ENCODE data around the gene CALR. TPM values are rescaled to one million over a fixed set of nuclear protein-coding genes. Genes with fewer than 3 reads are reported as not detected.

CALR gene
- total and polyA plus RNA-seq, 9 of the 15 experiments (the other 6 are each of a cell fraction or from before 2014, with no cell fraction given), result 126 to 811 (median 642) TPM

DNA sequence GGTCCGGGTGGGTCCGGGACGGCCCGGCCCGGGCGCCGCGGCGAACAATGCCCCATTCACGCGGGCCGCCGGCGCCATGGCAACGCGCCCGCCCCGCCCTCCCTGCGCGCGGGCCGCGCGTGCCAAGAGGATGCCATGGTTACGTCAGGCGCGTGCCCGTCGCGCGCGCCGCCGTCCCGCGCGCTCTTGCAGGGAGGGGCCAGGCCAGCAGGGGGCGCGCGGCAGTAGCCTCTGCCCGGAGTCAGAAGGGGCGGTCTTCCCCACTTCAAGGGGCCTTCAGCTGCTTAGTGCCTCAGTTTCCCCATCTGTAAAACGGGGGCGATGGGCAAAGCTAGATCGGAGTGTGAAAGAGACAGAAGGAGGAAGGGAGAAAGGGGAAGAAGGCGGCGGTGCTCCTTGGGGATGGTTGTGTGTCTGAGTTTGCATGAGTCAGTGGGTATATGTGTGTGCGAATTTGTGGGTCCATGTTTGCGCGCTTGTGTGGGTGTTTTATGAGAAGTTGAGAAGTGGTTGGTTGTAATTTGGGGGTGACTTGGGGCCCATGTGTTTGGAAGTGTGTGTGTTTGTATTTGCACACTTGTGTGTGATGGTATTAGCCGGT, 45.2 kb downstream of the CALR start (continued):
- TF ChIP-seq, protein P1, sequence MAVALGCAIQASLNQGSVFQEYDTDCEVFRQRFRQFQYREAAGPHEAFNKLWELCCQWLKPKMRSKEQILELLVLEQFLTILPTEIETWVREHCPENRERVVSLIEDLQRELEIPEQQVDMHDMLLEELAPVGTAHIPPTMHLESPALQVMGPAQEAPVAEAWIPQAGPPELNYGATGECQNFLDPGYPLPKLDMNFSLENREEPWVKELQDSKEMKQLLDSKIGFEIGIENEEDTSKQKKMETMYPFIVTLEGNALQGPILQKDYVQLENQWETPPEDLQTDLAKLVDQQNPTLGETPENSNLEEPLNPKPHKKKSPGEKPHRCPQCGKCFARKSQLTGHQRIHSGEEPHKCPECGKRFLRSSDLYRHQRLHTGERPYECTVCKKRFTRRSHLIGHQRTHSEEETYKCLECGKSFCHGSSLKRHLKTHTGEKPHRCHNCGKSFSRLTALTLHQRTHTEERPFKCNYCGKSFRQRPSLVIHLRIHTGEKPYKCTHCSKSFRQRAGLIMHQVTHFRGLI (CRISPR knock-in tag; IDR thresholded peaks at IDR 0.05), result no peak
- TF ChIP-seq, protein P2, sequence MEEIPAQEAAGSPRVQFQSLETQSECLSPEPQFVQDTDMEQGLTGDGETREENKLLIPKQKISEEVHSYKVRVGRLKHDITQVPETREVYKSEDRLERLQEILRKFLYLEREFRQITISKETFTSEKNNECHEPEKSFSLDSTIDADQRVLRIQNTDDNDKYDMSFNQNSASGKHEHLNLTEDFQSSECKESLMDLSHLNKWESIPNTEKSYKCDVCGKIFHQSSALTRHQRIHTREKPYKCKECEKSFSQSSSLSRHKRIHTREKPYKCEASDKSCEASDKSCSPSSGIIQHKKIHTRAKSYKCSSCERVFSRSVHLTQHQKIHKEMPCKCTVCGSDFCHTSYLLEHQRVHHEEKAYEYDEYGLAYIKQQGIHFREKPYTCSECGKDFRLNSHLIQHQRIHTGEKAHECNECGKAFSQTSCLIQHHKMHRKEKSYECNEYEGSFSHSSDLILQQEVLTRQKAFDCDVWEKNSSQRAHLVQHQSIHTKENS (CRISPR knock-in tag; IDR thresholded peaks at IDR 0.05), result no peak
- no peak for TF ChIP-seq MTF1 (CRISPR knock-in tag; IDR thresholded peaks at IDR 0.05; ENCODE audit: borderline replicate concordance)

DNA sequence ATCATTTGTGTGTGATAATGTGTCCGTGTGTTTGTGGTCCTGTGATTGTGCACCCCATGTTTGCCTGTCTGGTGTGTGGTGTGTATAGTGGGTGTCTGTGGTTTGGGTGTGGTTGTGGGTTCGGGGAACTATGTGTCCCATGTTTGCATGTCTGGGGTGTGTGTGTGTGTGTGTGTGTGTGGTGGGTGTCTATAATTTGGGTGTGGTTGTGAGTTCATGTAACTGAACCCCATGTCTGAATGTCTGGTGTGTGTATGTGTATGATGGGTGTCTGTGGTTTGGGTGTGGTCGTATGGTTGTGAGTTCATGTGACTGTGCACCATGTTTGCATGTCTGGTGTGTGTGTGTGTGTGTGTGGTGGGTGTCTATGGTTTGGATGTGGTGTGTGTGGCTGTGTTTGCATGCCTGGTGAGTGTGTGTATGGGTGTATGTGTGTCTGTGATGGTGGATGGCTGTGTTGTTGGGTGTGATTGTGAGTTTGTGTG, 45.8 kb downstream of the CALR start:
- no peaks in the 10 kb centered on the region for H3K9me3 ChIP-seq (replicated peaks; ENCODE audit: control insufficient read depth, insufficient read depth, low read depth, low read length)
- intact Hi-C loops (cut with micrococcal nuclease) (no loop called here), in situ Hi-C loops (cut with MboI) (no loop called here)
- H3K36me3 ChIP-seq (ENCODE audit: control insufficient read depth, insufficient read depth, low read length), result no peaks in the 10 kb centered on the region
- H2AFZ ChIP-seq (ENCODE audit: low read depth, low read length), result peak overlapping the region; percentile 80; the same call in 1 of the 2 replicates
- H3K4me3 ChIP-seq, result no peak overlapping the region
- ChIA-PET POLR2A (no interaction called here), CTCF (ENCODE audit: low intra/inter-chr PET ratio) (interaction anchor here (0.8 to 2.2 kb wide), 3 partner anchors 52 to 111 kb away, joined by 3 to 10 read pairs (median 4); no protein-coding TSS in a partner anchor)
- peaks cover 21 to 47% of the 10 kb centered on the region in 2 experiments; a peak in 4 of 5 replicates for H3K4me1 ChIP-seq (replicated peaks in 1 of 2; ENCODE audit: control insufficient read depth in 2 of 2, insufficient read depth in 2 of 2, low read length in 2 of 2)
- WGBS (ENCODE audit: insufficient coverage, low coverage, missing lambda C conversion rate), result 69% methylated on average over 3 of the region's 3 CpGs
- H3K27ac ChIP-seq (ENCODE audit: extremely low read depth, low read depth, low read length), result no peak overlapping the region; the same call in 1 of the 3 replicates
- no peaks in the 10 kb centered on the region for H3K79me2 ChIP-seq (ENCODE audit: control insufficient read depth, insufficient read depth, low read length)
- H3K27me3 ChIP-seq (ENCODE audit: control insufficient read depth in 2 of 2, insufficient read depth in 2 of 2, low read length in 2 of 2), result no peaks in the 10 kb centered on the region
- BruUV-seq (replicated peaks), result no TSS peak
- H3K9ac ChIP-seq (ENCODE audit: insufficient read depth in 1 of 2, low read depth in 2 of 2, low read length in 2 of 2), result no peak overlapping the region; a peak in 1 of 4 replicates
- ATAC-seq (no peak), FAIRE-seq (peak; percentile 67), DNase-seq (ENCODE audit: extremely low read depth in 1 of 4, low spot score in 3 of 4) (no peak)
- H3K4me2 ChIP-seq (ENCODE audit: insufficient read depth, low read length), result no peak overlapping the region
- H4K20me1 ChIP-seq (replicated peaks; ENCODE audit: control insufficient read depth, insufficient read depth, low read length), result no peaks in the 10 kb centered on the region
- H3K9me1 ChIP-seq (ENCODE audit: control insufficient read depth, insufficient read depth, low read length), result no peaks in the 10 kb centered on the region
- TF ChIP-seq, protein P3, sequence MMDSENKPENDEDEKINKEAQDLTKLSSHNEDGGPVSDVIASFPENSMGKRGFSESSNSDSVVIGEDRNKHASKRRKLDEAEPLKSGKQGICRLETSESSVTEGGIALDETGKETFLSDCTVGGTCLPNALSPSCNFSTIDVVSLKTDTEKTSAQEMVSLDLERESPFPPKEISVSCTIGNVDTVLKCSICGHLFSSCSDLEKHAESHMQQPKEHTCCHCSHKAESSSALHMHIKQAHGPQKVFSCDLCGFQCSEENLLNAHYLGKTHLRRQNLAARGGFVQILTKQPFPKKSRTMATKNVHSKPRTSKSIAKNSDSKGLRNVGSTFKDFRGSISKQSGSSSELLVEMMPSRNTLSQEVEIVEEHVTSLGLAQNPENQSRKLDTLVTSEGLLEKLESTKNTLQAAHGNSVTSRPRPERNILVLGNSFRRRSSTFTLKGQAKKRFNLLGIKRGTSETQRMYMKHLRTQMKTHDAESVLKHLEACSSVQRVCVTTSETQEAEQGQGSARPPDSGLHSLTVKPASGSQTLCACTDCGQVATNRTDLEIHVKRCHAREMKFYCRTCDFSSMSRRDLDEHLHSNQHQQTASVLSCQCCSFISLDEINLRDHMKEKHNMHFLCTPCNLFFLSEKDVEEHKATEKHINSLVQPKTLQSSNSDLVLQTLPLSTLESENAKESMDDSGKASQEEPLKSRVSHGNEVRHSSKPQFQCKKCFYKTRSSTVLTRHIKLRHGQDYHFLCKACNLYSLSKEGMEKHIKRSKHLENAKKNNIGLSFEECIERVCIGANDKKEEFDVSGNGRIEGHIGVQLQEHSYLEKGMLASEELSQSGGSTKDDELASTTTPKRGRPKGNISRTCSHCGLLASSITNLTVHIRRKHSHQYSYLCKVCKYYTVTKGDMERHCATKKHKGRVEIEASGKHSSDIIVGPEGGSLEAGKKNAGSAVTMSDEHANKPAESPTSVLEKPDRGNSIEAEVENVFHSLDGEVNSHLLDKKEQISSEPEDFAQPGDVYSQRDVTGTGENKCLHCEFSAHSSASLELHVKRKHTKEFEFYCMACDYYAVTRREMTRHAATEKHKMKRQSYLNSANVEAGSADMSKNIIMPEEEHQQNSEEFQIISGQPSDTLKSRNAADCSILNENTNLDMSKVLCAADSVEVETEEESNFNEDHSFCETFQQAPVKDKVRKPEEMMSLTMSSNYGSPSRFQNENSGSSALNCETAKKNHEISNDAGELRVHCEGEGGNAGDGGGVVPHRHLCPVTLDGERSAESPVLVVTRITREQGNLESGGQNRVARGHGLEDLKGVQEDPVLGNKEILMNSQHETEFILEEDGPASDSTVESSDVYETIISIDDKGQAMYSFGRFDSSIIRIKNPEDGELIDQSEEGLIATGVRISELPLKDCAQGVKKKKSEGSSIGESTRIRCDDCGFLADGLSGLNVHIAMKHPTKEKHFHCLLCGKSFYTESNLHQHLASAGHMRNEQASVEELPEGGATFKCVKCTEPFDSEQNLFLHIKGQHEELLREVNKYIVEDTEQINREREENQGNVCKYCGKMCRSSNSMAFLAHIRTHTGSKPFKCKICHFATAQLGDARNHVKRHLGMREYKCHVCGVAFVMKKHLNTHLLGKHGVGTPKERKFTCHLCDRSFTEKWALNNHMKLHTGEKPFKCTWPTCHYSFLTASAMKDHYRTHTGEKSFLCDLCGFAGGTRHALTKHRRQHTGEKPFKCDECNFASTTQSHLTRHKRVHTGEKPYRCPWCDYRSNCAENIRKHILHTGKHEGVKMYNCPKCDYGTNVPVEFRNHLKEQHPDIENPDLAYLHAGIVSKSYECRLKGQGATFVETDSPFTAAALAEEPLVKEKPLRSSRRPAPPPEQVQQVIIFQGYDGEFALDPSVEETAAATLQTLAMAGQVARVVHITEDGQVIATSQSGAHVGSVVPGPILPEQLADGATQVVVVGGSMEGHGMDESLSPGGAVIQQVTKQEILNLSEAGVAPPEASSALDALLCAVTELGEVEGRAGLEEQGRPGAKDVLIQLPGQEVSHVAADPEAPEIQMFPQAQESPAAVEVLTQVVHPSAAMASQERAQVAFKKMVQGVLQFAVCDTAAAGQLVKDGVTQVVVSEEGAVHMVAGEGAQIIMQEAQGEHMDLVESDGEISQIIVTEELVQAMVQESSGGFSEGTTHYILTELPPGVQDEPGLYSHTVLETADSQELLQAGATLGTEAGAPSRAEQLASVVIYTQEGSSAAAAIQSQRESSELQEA (IDR thresholded peaks at IDR 0.05; ENCODE audit: low read depth), result peak; percentile 32; the same call in 1 of the 2 replicates
- TF ChIP-seq, protein P4, sequence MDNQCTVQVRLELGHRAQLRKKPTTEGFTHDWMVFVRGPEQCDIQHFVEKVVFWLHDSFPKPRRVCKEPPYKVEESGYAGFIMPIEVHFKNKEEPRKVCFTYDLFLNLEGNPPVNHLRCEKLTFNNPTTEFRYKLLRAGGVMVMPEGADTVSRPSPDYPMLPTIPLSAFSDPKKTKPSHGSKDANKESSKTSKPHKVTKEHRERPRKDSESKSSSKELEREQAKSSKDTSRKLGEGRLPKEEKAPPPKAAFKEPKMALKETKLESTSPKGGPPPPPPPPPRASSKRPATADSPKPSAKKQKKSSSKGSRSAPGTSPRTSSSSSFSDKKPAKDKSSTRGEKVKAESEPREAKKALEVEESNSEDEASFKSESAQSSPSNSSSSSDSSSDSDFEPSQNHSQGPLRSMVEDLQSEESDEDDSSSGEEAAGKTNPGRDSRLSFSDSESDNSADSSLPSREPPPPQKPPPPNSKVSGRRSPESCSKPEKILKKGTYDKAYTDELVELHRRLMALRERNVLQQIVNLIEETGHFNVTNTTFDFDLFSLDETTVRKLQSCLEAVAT (IDR thresholded peaks at IDR 0.05), result 0 out of 4 replicates have a peak, but pooled peaks of 1 of the 2 experiments have one; percentile 5
- peak; percentile 4; the same call in 1 of the 2 replicates for TF ChIP-seq ZNF197 (CRISPR knock-in tag; IDR thresholded peaks at IDR 0.05; ENCODE audit: low read depth)
